Upper lobe of left lung (tissue), 4 donors: Measurements from ENCODE around the gene SH3PXD2A.

Experiments
- POLR2A ChIP-seq, 4 donors: fragments of 450-650 bp; IDR thresholded peaks; one replicate each; pipeline ENCODE4 v1.5.1; 2016 to 2017; ENCODE audit warnings: antibody characterized with exemption in 4 of 4, mild to moderate bottlenecking in 2 of 4
- POLR2AphosphoS5 ChIP-seq, 2 donors: sonication (generic); formaldehyde crosslinking; IDR thresholded peaks; one replicate each; pipeline ENCODE4 v1.5.1; 2017; ENCODE audit warnings: antibody characterized with exemption in 2 of 2
- TF ChIP-seq, protein P1 (sequence below), 6 experiments: fragments of 450-650 bp in 4 of 6; fragments of 200-600 bp in 2 of 6; sonication (generic) in 2 of 6; IDR thresholded peaks; one replicate each; pipeline ENCODE4 v1.5.1; 2016 to 2019; ENCODE audit warnings: antibody characterized with exemption in 6 of 6

DNA sequence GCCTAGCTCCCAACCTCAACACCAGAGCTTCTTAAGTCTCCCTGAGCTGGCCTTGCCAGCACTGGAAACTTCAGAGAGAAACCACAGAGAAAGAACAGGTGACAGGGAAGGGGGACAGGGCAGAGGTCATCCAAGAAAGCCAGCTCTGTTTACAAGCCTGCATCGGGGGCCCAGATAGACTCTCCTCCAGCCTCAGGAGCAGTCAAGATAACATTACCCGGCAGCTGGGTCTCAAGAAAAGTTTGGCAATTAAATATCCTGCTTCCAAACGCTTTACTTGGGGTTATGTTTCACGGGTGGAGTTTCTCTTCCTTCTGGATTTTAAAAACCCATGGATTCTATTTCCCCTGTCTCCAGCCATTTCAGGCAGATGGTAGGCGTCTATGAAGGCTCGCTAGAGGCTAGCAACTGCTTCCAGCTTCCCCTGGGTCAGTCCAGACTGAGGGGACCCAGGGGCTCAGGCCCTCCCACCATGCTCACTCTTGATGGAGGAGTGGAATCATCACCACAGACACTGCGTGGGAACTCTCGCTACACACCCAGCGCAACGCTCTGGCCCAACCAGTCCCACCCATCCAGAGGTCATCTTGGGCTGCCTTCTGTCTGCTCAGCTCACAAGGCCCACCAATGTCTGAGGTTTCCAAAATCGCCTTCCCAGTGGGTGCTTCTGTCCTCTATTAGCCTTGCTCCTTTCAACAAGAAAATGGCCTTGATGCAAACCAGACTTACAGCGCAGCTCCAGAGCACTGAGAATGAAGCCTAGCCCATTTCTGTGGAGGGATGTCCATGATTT is 48.8 kb downstream of the SH3PXD2A start:
- TF ChIP-seq, protein P1, sequence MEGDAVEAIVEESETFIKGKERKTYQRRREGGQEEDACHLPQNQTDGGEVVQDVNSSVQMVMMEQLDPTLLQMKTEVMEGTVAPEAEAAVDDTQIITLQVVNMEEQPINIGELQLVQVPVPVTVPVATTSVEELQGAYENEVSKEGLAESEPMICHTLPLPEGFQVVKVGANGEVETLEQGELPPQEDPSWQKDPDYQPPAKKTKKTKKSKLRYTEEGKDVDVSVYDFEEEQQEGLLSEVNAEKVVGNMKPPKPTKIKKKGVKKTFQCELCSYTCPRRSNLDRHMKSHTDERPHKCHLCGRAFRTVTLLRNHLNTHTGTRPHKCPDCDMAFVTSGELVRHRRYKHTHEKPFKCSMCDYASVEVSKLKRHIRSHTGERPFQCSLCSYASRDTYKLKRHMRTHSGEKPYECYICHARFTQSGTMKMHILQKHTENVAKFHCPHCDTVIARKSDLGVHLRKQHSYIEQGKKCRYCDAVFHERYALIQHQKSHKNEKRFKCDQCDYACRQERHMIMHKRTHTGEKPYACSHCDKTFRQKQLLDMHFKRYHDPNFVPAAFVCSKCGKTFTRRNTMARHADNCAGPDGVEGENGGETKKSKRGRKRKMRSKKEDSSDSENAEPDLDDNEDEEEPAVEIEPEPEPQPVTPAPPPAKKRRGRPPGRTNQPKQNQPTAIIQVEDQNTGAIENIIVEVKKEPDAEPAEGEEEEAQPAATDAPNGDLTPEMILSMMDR (IDR thresholded peaks at IDR 0.05), result no peak
- TF ChIP-seq POLR2A (IDR thresholded peaks at IDR 0.05) (no peak), POLR2AphosphoS5 (IDR thresholded peaks at IDR 0.05) (no peak)
